HepG2 (cell line): ENCODE results near the gene DNLZ. TPM values are rescaled to one million over a fixed set of nuclear protein-coding genes. Genes with fewer than 3 reads are reported as not detected.

ENCODE experiments used
- ATM ChIP-seq: fragments of 450-650 bp; IDR thresholded peaks from 2 replicates; pipeline ENCODE4 v1.7.1; 2017; ENCODE audit warnings: mild to moderate bottlenecking, borderline replicate concordance
- ATRX ChIP-seq: sonication (generic); formaldehyde crosslinking; IDR thresholded peaks from 2 replicates; pipeline ENCODE4 v1.4.0; 2020; ENCODE audit warnings: missing genetic modification reagents, borderline replicate concordance
- CBX5 ChIP-seq: sonication (generic); formaldehyde crosslinking; IDR thresholded peaks from 2 replicates; pipeline ENCODE4 v1.4.0; 2020; ENCODE audit warnings: missing genetic modification reagents, borderline replicate concordance
- FOXK1 ChIP-seq: sonication (generic); formaldehyde crosslinking; IDR thresholded peaks from 2 replicates; pipeline ENCODE4 v1.4.0; 2020; ENCODE audit warnings: low read depth, missing genetic modification reagents, borderline replicate concordance
- FOXK2 ChIP-seq: fragments of 450-650 bp; IDR thresholded peaks from 2 replicates; pipeline ENCODE4 v1.6.1; 2016
- HNRNPH1 ChIP-seq: fragments of 200-400 bp; formaldehyde crosslinking; optimal IDR thresholded peaks from 2 replicates; pipeline ENCODE3; 2017; ENCODE audit warnings: mild to moderate bottlenecking, low read depth, low read length
- HNRNPUL1 ChIP-seq: fragments of 200-400 bp; formaldehyde crosslinking; IDR thresholded peaks from 2 replicates; pipeline ENCODE4 v1.6.1; 2017; ENCODE audit warnings: low read depth, mild to moderate bottlenecking, low read length, moderate library complexity
- ISL2 ChIP-seq: sonication (generic); formaldehyde crosslinking; IDR thresholded peaks from 2 replicates; pipeline ENCODE4 v1.5.0; 2020; ENCODE audit warnings: missing genetic modification reagents
- SIX4 ChIP-seq: sonication (generic); formaldehyde crosslinking; IDR thresholded peaks from 2 replicates; pipeline ENCODE4 v1.4.0; 2020; ENCODE audit warnings: missing genetic modification reagents
- SNAPC2 ChIP-seq: sonication (generic); formaldehyde crosslinking; IDR thresholded peaks from 2 replicates; pipeline ENCODE4 v1.8.1; 2022; ENCODE audit warnings: mild to moderate bottlenecking, missing genetic modification reagents
- SNRNP70 ChIP-seq: fragments of 200-400 bp; formaldehyde crosslinking; IDR thresholded peaks from 2 replicates; pipeline ENCODE4 v1.6.1; 2017; ENCODE audit warnings: mild to moderate bottlenecking, low read depth, low read length, moderate library complexity
- SOX5 ChIP-seq: IDR thresholded peaks from 2 replicates; pipeline ENCODE4 v1.6.1; 2016; ENCODE audit warnings: borderline replicate concordance
- SP1 ChIP-seq, 2 experiments: fragments of 450-650 bp in 1 of 2; sonication (generic) in 1 of 2; formaldehyde crosslinking in 1 of 2; IDR thresholded peaks; 2 replicates each; pipeline versions ENCODE4 v1.4.0 to v1.6.1; 2016 to 2020; ENCODE audit warnings: missing genetic modification reagents in 1 of 2
- U2AF2 ChIP-seq: fragments of 200-400 bp; formaldehyde crosslinking; IDR thresholded peaks from 2 replicates; pipeline ENCODE4 v1.6.1; 2017; ENCODE audit warnings: low read depth, mild to moderate bottlenecking, low read length
- ZFP37 ChIP-seq: sonication (generic); formaldehyde crosslinking; IDR thresholded peaks from 2 replicates; pipeline ENCODE4 v1.4.0; 2020; ENCODE audit warnings: missing genetic modification reagents, borderline replicate concordance
- ZNF350 ChIP-seq: sonication (generic); formaldehyde crosslinking; IDR thresholded peaks from 2 replicates; pipeline ENCODE4 v1.4.0; 2020; ENCODE audit warnings: mild to moderate bottlenecking, low read depth, missing genetic modification reagents, borderline replicate concordance
- ZNF441 ChIP-seq: sonication (generic); formaldehyde crosslinking; IDR thresholded peaks from 2 replicates; pipeline ENCODE4 v1.7.0; 2021; ENCODE audit warnings: missing genetic modification reagents, borderline replicate concordance
- ZNF766 ChIP-seq: sonication (generic); formaldehyde crosslinking; IDR thresholded peaks from 2 replicates; pipeline ENCODE4 v1.5.0; 2020; ENCODE audit warnings: missing genetic modification reagents, borderline replicate concordance
- polyA plus RNA-seq, 8 experiments: library from polyadenylated mRNA; depleted of rRNA in 3 of 8; stranded (reverse) in 7 of 8; unstranded in 1 of 8; fragments of >200 nt; fragmentation: Illumina TruSeq in 4 of 8; extraction: Trizol in 4 of 8; gene quantifications; 2 replicates each; pipeline versions ENCODE4 v1.2.1 to v1.2.3, GENCODE V29; 2011 to 2016; ENCODE audit warnings: low read depth in 4 of 8, missing spikeins in 1 of 8, mixed read lengths in 1 of 8; ENCODE audit not compliant: insufficient read depth in 1 of 8
- total RNA-seq, 5 experiments: library from RNA; depleted of rRNA; stranded (reverse); fragments of >200 nt; fragmentation: Illumina TruSeq; extraction: Trizol; gene quantifications; 2 replicates each; pipeline ENCODE4 v1.2.3, GENCODE V29; 2016; ENCODE audit warnings: low read depth in 1 of 5
- TF ChIP-seq, protein P1 (sequence below): sonication (generic); formaldehyde crosslinking; IDR thresholded peaks from 2 replicates; pipeline ENCODE4 v1.5.0; 2020; ENCODE audit warnings: missing genetic modification reagents
- TF ChIP-seq, protein P2 (sequence below): sonication (generic); formaldehyde crosslinking; IDR thresholded peaks from 2 replicates; pipeline ENCODE4 v1.8.1; 2023; ENCODE audit warnings: mild to moderate bottlenecking, missing genetic modification reagents, borderline replicate concordance
- TF ChIP-seq, protein P3 (sequence below): sonication (generic); formaldehyde crosslinking; IDR thresholded peaks from 2 replicates; pipeline ENCODE4 v1.5.1; 2020; ENCODE audit warnings: mild to moderate bottlenecking, missing genetic modification reagents, borderline replicate concordance

DNLZ gene
- total and polyA plus RNA-seq, 2 of the 13 experiments (the other 11 are each of a cell fraction or from before 2014, with no cell fraction given) = 3.4 to 8.0 TPM

DNA sequence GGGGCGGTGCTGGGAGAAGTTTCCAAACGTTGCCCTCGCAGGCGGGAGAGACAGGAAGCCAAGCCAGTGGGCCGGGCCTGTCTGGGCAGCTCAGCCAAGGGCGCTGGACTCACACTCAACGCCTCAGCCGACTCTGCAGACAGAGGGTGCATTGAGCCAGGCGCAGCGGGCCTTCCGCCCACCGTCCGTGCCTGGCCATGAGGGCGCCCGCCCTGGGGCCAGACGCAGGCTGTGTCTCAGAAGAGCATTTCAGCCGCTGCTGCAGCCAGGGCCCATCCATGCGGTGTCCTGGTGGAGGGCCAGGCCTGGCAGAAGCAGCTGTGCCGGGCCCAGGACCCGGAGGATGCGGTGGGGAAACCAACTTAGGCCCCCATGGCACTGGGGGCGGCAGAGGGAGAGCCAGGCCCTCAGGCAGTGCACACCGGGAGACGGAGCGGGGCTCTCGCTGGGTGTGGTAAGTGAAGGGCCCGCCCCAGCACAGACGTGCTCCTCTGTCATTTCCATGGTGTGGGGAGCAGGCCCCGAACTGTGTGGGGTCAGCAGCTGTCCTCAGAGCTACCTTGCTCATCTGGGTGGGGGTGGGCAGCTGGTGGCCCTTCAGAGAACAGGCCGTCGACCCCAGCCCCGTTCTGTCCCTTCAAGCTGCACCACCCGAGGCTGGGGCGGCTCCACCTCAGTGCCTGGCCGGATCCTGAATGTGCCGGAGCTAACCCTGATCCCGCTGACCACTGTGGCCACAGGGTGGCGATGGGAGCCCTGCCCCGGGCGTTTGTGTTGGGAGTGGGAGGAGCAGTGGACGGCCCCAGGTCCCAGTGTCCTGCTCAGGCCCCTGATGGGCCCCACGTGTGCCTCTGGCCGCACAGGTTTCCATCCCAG is 18.0 kb downstream of the DNLZ start (continued):
- TF ChIP-seq, protein P1, sequence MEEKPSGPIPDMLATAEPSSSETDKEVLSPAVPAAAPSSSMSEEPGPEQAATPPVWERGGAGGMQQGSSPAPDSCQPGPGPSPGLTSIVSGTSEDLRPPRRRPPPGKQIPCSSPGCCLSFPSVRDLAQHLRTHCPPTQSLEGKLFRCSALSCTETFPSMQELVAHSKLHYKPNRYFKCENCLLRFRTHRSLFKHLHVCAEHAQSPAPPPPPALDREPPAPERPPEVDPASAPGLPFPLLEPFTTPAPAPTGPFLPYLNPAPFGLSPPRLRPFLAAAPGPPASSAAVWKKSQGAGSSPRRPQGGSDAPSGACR (CRISPR knock-in tag) = no peak
- TF ChIP-seq SNRNP70 = no peak
- TF ChIP-seq ZFP37 = no peak
- no peak for TF ChIP-seq SIX4 (CRISPR knock-in tag)
- TF ChIP-seq HNRNPH1 = no peak
- no peak for TF ChIP-seq ZNF441 (CRISPR knock-in tag)
- no peak for TF ChIP-seq HNRNPUL1
- TF ChIP-seq ZNF350 = peak; percentile 73
- TF ChIP-seq, protein P2, sequence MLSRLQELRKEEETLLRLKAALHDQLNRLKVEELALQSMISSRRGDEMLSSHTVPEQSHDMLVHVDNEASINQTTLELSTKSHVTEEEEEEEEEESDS (CRISPR knock-in tag) = no peak; the same call in 1 of the 2 replicates
- TF ChIP-seq, protein P3, sequence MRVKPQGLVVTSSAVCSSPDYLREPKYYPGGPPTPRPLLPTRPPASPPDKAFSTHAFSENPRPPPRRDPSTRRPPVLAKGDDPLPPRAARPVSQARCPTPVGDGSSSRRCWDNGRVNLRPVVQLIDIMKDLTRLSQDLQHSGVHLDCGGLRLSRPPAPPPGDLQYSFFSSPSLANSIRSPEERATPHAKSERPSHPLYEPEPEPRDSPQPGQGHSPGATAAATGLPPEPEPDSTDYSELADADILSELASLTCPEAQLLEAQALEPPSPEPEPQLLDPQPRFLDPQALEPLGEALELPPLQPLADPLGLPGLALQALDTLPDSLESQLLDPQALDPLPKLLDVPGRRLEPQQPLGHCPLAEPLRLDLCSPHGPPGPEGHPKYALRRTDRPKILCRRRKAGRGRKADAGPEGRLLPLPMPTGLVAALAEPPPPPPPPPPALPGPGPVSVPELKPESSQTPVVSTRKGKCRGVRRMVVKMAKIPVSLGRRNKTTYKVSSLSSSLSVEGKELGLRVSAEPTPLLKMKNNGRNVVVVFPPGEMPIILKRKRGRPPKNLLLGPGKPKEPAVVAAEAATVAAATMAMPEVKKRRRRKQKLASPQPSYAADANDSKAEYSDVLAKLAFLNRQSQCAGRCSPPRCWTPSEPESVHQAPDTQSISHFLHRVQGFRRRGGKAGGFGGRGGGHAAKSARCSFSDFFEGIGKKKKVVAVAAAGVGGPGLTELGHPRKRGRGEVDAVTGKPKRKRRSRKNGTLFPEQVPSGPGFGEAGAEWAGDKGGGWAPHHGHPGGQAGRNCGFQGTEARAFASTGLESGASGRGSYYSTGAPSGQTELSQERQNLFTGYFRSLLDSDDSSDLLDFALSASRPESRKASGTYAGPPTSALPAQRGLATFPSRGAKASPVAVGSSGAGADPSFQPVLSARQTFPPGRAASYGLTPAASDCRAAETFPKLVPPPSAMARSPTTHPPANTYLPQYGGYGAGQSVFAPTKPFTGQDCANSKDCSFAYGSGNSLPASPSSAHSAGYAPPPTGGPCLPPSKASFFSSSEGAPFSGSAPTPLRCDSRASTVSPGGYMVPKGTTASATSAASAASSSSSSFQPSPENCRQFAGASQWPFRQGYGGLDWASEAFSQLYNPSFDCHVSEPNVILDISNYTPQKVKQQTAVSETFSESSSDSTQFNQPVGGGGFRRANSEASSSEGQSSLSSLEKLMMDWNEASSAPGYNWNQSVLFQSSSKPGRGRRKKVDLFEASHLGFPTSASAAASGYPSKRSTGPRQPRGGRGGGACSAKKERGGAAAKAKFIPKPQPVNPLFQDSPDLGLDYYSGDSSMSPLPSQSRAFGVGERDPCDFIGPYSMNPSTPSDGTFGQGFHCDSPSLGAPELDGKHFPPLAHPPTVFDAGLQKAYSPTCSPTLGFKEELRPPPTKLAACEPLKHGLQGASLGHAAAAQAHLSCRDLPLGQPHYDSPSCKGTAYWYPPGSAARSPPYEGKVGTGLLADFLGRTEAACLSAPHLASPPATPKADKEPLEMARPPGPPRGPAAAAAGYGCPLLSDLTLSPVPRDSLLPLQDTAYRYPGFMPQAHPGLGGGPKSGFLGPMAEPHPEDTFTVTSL (CRISPR knock-in tag) = no peak
- TF ChIP-seq CBX5 (CRISPR knock-in tag) = peak; percentile 30; the same call in 1 of the 2 replicates
- no peak for TF ChIP-seq ATRX
- no peak for TF ChIP-seq ZNF766 (CRISPR knock-in tag)
- no peak for TF ChIP-seq ATM
- no peak for TF ChIP-seq U2AF2
- no peak; the same call in 1 of the 2 replicates for TF ChIP-seq SNAPC2
- peak; percentile 56; the same call in 1 of the 2 replicates for TF ChIP-seq FOXK1 (CRISPR knock-in tag)
- TF ChIP-seq FOXK2 = no peak
- TF ChIP-seq SOX5 (CRISPR knock-in tag) = peak; percentile 48; the same call in 1 of the 2 replicates
- TF ChIP-seq SP1 (IDR thresholded peaks at IDR 0.05) = no peak
- TF ChIP-seq SP1 (CRISPR knock-in tag; IDR thresholded peaks at IDR 0.05) = no peak
- TF ChIP-seq ISL2 (CRISPR knock-in tag) = no peak
